ENCODE results near the gene USP51.
"Not testable (repeated sequence)": the region's sequence is repeated elsewhere in the genome, so short reads cannot be mapped to it uniquely, and the experiment has no call there.

DNA sequence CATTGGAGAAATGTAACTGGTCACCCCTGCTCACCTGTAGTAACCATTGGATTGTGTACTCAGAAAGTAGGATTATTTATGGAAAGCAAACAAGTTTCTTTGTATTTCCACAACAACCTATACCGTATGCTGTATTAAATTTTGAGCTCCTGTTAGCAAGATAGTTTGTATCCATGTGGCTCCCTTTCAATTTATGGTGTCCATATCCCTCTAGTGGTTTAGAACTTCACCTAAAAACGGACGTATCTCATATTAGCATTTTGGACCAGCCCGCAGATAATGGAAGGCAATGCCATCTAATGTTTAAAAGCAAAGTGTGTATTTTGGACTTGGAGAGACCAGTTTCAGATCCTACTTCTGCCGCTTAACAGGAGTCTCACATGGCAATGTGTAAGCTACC is 17.4 kb upstream of the USP51 start:
- TF ChIP-seq, protein P1, sequence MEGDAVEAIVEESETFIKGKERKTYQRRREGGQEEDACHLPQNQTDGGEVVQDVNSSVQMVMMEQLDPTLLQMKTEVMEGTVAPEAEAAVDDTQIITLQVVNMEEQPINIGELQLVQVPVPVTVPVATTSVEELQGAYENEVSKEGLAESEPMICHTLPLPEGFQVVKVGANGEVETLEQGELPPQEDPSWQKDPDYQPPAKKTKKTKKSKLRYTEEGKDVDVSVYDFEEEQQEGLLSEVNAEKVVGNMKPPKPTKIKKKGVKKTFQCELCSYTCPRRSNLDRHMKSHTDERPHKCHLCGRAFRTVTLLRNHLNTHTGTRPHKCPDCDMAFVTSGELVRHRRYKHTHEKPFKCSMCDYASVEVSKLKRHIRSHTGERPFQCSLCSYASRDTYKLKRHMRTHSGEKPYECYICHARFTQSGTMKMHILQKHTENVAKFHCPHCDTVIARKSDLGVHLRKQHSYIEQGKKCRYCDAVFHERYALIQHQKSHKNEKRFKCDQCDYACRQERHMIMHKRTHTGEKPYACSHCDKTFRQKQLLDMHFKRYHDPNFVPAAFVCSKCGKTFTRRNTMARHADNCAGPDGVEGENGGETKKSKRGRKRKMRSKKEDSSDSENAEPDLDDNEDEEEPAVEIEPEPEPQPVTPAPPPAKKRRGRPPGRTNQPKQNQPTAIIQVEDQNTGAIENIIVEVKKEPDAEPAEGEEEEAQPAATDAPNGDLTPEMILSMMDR (IDR thresholded peaks at IDR 0.05; ENCODE audit: low read depth, low read length), result not testable (repeated sequence)
- not testable (repeated sequence) for TF ChIP-seq EZH2phosphoT487 (IDR thresholded peaks at IDR 0.05; ENCODE audit: low read depth)

All from OCI-LY3 (cell line).